Tibial artery (tissue), 4 donors: ENCODE data around the gene PEX3.

Experiments used
- DNase-seq, 2 donors: peaks; one replicate each; pipeline ENCODE4 v3.0.0-alpha.2; 2019
- H3K27ac ChIP-seq, 2 donors: fragments of 200-600 bp; sonication (generic) in 1 of 2; 1 replicate in 1 of 2; 2 replicates in 1 of 2; pipeline ENCODE4 v1.5.1; 2018 to 2019; ENCODE audit warnings: mild to moderate bottlenecking in 1 of 2
- H3K27me3 ChIP-seq, 2 donors: fragments of 200-600 bp; sonication (generic) in 1 of 2; one replicate each; pipeline versions ENCODE4 v1.5.1 to v1.6.0; 2016 to 2019
- H3K36me3 ChIP-seq, 3 donors: fragments of 200-600 bp; sonication (generic) in 2 of 3; one replicate each; pipeline ENCODE4 v1.5.1; 2016 to 2019; ENCODE audit warnings: mild to moderate bottlenecking in 2 of 3
- H3K4me1 ChIP-seq, 4 donors: fragments of 200-600 bp; sonication (generic) in 2 of 4; 1 replicate in 3 of 4; 2 replicates in 1 of 4; pipeline ENCODE4 v1.5.1; 2016 to 2019
- H3K4me3 ChIP-seq, 2 donors: fragments of 200-600 bp; sonication (generic) in 1 of 2; 1 replicate in 1 of 2; 2 replicates in 1 of 2; pipeline ENCODE4 v1.5.1; 2018 to 2019; ENCODE audit warnings: mild to moderate bottlenecking in 2 of 2
- H3K9me3 ChIP-seq, 3 donors: fragments of 200-600 bp; sonication (generic) in 1 of 3; one replicate each; pipeline ENCODE4 v1.5.1; 2016 to 2019
- intact Hi-C: fragments of 100-400 bp; cut with DNase I; formaldehyde crosslinking; loops from one replicate; pipeline ENCODE4 v1.15.0; 2023; ENCODE audit warnings: low total_unique reads
- TF ChIP-seq, protein P1 (sequence below), 2 experiments: fragments of 200-600 bp in 1 of 2; fragments of 450-650 bp in 1 of 2; IDR thresholded peaks; one replicate each; pipeline ENCODE4 v1.5.1; 2017 to 2019; ENCODE audit warnings: antibody characterized with exemption in 2 of 2, mild to moderate bottlenecking in 1 of 2, moderate library complexity in 1 of 2

PEX3 gene

DNA sequence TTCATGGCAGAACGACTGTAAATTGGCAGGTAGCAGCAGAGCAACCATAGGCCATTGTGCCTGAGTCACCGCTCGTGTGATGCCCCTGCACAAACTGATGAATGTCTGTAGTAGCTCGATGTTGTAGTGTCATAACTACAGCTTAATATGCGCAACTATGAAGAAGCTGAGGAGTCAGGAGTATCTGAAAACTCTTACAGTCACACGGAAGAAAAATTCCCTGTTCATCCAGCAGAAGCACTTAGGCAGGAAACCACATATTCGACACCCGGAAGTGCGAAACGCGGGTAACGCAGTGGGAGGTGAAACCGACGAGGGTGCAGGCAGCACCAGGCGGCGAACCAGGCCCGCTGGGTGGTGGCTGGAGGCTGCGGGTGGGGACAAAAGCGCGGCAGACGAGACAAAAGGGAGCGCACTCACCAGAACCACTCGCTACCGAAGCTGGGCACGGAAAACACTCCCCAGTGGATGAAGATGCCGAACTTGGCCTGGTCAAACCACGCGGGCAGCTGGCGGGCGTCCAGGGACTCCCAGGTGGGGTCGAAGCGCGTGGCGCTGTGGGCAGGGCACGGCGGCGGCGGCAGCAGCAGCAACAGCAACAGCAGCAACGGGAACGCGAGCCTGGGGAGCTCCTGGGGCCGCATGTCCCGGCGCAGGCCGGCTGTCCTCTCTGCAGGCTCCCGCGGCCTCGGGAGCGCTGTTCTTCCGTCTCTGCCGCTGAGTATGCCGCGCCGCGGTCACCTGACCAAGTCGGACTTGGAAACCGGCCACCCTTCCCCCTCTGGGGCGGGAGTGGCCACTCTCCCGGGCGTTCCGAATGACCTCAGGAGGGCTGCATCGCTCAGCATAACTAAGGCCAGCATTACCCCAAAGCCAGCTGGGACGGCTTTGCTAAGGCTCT, 60.6 kb downstream of the PEX3 start, which contains the start of gene FUCA2:
TSS of gene FUCA2 (minus strand) at position 730 of the 901 bp plus-strand sequence. CDS start at position 644, 86 bp downstream.
- peak; percentile 89 to 96 for DNase-seq
- peaks cover 0 to 32% (median 21%) of the 10 kb centered on the region in 4 donors for H3K4me1 ChIP-seq
- H3K27me3 ChIP-seq, result no peaks in the 10 kb centered on the region
- TF ChIP-seq, protein P1, sequence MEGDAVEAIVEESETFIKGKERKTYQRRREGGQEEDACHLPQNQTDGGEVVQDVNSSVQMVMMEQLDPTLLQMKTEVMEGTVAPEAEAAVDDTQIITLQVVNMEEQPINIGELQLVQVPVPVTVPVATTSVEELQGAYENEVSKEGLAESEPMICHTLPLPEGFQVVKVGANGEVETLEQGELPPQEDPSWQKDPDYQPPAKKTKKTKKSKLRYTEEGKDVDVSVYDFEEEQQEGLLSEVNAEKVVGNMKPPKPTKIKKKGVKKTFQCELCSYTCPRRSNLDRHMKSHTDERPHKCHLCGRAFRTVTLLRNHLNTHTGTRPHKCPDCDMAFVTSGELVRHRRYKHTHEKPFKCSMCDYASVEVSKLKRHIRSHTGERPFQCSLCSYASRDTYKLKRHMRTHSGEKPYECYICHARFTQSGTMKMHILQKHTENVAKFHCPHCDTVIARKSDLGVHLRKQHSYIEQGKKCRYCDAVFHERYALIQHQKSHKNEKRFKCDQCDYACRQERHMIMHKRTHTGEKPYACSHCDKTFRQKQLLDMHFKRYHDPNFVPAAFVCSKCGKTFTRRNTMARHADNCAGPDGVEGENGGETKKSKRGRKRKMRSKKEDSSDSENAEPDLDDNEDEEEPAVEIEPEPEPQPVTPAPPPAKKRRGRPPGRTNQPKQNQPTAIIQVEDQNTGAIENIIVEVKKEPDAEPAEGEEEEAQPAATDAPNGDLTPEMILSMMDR (IDR thresholded peaks at IDR 0.05), result no peak
- peaks cover 0 to 12% (median 0%) of the 10 kb centered on the region in 3 donors for H3K36me3 ChIP-seq
- H3K4me3 ChIP-seq, result peak within 1 kb of the TSS; percentile 70 to 77
- intact Hi-C loops, result no loop called here
- H3K27ac ChIP-seq, result peak within 1 kb of the TSS; percentile 78 to 87
- no peaks in the 10 kb centered on the region for H3K9me3 ChIP-seq

DNA sequence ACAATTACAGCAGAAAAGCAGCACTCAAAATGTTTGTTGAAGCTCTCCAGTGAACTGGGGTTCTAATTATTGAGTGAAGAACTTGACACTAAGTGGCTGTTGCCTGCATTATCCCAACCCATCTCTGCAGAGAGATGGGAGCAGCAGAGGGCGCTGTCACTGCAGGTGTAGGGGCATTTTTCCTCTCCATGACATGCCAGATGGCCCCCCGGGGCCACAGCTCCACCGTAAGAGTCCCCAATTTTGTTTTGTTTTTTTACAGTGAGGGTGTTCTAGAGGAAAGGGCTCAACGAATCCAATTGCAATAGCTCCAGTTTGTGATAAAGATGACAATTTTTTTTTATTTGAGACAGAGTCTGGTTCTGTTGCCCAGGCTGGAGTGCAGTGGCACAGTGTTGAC, 62.8 kb downstream of the PEX3 start:
- no peak overlapping the region for H3K27ac ChIP-seq
- TF ChIP-seq, protein P1 (IDR thresholded peaks at IDR 0.05), result no peak

DNA sequence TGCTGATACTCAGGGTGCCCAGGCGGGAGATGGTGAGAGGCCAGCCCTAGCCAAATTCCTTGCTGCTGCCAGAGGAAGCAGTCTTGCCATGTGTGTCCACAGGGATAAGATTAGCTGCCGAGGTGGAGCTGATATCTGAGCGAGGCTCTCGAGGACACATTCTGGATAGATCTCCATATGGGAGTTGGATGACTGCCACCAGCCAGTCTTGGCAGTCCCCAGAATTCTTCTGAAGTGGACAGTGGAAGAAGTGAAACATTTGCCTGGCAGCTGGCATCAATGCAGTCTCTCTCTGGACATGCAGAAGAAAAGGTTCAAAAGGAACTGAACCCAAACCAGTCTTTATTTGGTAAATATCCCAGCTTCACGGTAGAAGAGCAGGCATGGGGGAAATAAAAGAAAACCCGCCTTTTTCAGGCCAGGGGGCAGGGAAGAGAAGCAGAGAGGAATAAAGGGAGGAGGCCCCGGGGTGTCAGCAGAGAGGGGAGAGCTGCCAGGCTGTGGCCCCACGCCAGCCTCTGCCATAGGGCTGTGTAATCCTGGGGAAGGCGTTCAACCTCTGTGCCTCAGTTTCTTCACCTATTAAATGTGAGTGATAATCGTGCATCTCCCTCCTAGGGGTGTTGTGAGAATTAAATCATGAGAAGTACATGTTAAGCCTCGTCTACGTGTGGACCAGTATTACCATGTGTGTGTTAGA, 64.6 kb downstream of the PEX3 start:
- H3K36me3 ChIP-seq, result no peaks in the 10 kb centered on the region
- peak in 1 of 2 donors; percentile 43 for DNase-seq
- peak overlapping the region in 1 of 2 donors; percentile 4 for H3K4me3 ChIP-seq
- no peaks in the 10 kb centered on the region for H3K27me3 ChIP-seq
- peak overlapping the region; percentile 12 to 48 for H3K27ac ChIP-seq
- TF ChIP-seq, protein P1 (IDR thresholded peaks at IDR 0.05), result no peak
- intact Hi-C loops, result no loop called here
- no peaks in the 10 kb centered on the region for H3K9me3 ChIP-seq
- H3K4me1 ChIP-seq, result peaks cover 0 to 23% (median 16%) of the 10 kb centered on the region in 4 donors

More for the DNA sequence above, 62.8 kb downstream of the PEX3 start:
- Histone ChIP-seq H3K27me3 (no peaks in the 10 kb centered on the region), H3K4me1 (peaks cover 0 to 32% (median 21%) of the 10 kb centered on the region in 4 donors), H3K4me3 (no peak overlapping the region), H3K36me3 (no peaks in the 10 kb centered on the region), H3K9me3 (no peaks in the 10 kb centered on the region)
- intact Hi-C loops, result no loop called here
- DNase-seq, result no peak

DNA sequence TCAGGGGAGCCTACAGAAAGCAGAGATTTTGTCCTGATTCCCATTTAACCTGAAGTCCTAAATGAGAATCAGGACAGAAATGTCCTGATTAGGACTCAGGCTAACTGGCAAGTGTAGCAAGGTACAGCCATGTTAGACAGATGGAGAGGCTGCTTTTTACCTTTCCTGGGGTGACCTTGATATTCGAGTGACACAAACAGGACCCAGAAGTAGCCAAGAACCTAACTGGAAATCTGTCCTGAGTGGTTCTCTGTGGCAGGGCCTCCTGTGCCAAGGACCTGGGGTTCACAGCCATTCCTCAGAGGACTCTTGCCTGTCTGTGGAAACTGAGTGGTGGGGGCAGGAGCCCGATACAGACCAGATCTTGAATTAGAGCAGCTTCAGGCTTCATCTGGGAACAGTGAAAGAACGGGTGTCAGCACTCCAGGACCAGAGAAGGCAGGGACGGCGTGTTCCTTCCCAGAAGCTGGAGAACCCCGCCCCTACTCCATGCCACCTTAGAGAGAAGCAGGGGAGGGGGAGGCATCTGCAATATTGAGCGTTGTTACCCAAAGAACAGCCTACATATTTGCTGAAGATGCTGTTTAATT, 65.3 kb downstream of the PEX3 start:
- Histone ChIP-seq H3K27ac (no peak overlapping the region), H3K9me3 (no peaks in the 10 kb centered on the region), H3K4me3 (no peak overlapping the region), H3K27me3 (no peaks in the 10 kb centered on the region), H3K36me3 (no peaks in the 10 kb centered on the region), H3K4me1 (peaks cover 0 to 17% (median 11%) of the 10 kb centered on the region in 4 donors)
- intact Hi-C loops, result no loop called here
- DNase-seq, result no peak
- TF ChIP-seq, protein P1 (IDR thresholded peaks at IDR 0.05), result no peak

DNA sequence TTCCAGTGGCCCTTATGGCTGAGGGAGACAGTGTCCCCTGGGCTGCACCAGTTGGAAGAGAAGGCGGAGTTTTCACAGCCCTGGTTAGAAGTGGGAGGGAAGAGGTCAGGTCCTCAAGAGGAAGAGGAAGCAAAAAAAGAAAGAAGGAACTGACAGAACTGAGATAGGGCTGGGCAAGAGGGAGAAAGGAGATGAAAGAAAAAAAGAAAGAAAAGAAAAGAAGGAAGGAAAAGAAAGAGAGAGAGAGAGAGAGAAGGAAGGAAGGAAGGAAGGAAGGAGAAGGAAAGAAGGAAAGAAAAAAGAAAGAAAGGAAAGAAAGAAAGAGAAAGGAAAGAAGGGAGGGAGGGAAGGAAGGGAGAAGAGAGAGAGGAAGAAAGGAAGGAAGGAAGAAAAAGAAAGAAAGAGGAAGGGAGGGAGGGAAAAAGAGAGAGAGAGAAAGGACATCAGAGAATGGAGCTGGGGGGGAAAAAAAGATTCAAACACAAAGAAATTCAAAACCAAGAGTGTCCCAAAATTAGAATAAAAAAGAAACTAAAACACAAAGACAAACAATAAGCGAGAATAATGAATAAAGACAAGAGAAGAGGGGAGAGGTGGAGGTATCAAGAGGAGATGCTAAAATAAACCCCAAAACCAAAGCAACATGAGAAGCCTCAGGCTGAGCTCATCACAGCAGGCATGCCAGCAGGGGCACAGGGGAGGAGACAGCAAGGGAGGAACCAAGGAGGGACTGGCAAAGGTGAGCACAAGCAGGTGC, 66.3 kb downstream of the PEX3 start:
- no peak overlapping the region for H3K4me3 ChIP-seq
- peaks cover 0 to 12% (median 10%) of the 10 kb centered on the region in 4 donors for H3K4me1 ChIP-seq
- H3K27ac ChIP-seq, result no peak overlapping the region
- H3K36me3 ChIP-seq, result no peaks in the 10 kb centered on the region
- intact Hi-C loops, result no loop called here
- TF ChIP-seq, protein P1 (IDR thresholded peaks at IDR 0.05), result no peak
- no peak for DNase-seq
- H3K27me3 ChIP-seq, result no peaks in the 10 kb centered on the region
- H3K9me3 ChIP-seq, result no peaks in the 10 kb centered on the region
